GM18508 (cell line): ENCODE data around the gene GALNT16.

Experiments
- ATAC-seq: cut with Tn5 transposase; IDR thresholded peaks from one replicate; pipeline ENCODE4 v1.9.1; 2021; ENCODE audit warnings: moderate number of reproducible peaks; ENCODE audit not compliant: insufficient read depth, unreplicated experiment

The GALNT16 gene

GRCh38 chr14:69313176-69313575 lies 53.2 kb downstream of the GALNT16 start:
- ATAC-seq = no peak

GRCh38 chr14:69314327-69314726 lies 54.4 kb downstream of the GALNT16 start:
- no peak for ATAC-seq

DNA sequence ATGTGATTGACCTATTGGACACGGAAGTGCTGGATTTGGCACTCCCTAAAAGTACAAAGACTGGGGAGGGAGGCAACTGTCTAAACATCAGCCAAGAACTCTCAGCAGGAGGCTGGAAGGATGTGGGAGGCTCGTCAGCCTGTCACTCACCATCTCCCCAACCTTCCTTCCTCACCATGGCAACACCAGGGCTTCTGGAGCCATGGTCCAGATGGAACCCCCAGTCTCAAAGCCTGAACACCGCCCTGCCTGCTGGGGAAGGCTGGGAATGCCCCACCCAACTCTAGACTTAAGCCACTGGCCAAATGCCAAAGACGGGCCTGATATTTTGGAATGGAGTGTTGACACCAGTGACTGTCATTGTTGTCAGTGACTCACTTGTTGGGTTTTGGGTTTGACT lies 55.3 kb downstream of the GALNT16 start:
- no peak for ATAC-seq

- ATAC-seq = no peak
Observed at GRCh38 chr14:69316449-69317101, 56.6 kb downstream of the GALNT16 start.

GRCh38 chr14:69317102-69317755 lies 57.3 kb downstream of the GALNT16 start:
- ATAC-seq = no peak

DNA sequence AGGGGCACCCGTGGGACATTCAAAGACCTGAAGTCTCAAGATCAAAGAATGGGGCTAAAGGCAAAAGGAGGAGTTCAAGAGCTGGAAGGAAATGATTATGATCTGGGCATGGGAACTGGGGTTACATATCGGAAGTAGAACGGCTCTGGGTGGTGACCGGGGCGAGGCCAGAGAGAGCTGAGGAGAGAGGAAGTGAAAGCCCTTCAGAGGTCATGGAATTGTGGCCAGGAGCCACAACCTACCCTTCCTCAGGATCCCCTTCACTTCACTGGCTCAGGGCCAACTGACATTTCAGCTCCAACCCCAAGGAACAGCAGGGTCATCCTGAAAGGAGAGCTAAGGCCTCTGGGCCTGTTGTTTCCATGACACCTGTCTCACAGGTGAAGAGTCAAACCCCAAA lies 57.8 kb downstream of the GALNT16 start:
- no peak for ATAC-seq

DNA sequence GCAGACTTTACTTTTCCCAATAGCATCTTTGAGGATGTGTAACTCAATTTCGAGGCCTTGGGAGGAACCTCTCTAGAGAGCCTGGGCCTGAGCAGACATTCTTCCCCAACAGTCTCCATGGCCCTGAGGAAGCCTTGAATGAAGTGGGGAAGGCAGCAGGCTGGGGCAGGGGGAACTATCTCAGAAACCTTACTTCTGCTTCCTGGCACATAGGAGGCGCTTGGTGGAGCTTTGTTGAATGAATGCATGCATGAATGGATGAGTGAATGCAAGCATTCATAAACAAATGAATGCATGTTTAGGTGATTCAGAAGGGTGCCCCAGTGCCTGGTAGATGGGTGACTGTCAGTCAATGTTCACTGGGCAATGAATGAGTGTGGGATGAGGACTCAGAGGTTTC lies 58.3 kb downstream of the GALNT16 start:
- ATAC-seq = no peak

- ATAC-seq = no peak
Observed at GRCh38 chr14:69318901-69319475, 59.0 kb downstream of the GALNT16 start.

DNA sequence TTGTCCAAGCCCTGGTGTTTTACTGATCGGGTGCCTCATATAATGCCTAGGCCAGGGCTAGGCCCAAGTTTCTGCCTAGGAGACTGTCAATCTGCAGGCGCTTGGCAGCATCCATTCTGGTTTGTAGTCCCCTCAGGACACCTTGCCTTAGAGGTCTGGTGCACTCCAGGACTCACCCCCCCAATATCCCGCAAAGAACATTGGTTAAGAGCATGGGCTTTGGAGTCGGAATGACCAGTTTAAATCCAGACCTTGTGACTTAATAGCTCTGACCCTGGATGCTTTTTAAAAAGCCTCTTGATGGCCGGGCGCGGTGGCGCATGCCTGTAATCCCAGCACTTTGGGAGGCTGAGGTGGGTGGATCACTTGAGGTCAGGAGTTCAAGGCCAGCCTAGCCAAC lies 60.0 kb downstream of the GALNT16 start:
- ATAC-seq = no peak

DNA sequence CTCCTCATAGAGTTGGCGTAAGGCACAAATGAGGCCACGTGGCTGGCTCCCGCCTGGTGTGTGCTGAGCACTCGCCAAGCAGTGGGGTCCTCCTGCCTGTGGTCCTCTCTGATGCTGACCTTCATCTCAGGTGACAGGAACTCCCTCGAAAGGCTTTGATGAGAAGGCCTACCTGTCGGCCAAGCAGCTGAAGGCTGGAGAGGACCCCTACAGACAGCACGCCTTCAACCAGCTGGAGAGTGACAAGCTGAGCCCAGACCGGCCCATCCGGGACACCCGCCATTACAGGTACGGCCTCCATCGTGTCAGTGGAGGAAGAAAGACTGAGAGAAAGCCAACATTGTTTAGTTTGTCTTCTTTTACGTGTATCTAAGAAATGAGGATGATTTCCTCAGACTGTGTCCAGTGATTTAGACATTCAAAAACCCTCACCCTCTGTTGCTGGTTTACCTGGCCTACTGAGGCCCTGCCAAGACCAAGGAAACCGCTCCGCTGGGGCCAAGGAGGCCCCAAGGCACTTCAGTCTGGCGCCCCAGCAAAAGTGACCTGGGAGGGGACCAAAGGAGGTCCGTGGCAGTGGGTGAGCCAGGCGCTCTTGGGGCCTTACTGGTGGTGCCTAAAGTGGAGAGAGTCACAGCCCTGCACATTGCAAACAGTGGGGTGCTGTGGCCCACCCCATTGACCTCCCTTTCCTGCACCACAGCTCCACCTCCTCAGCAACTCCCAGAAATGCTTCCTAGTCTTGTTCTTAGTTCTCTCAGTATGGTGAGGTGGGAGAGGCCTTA lies 60.8 kb downstream of the GALNT16 start:
- ATAC-seq = no peak

GRCh38 chr14:69321601-69322330 lies 61.8 kb downstream of the GALNT16 start:
- no peak for ATAC-seq

DNA sequence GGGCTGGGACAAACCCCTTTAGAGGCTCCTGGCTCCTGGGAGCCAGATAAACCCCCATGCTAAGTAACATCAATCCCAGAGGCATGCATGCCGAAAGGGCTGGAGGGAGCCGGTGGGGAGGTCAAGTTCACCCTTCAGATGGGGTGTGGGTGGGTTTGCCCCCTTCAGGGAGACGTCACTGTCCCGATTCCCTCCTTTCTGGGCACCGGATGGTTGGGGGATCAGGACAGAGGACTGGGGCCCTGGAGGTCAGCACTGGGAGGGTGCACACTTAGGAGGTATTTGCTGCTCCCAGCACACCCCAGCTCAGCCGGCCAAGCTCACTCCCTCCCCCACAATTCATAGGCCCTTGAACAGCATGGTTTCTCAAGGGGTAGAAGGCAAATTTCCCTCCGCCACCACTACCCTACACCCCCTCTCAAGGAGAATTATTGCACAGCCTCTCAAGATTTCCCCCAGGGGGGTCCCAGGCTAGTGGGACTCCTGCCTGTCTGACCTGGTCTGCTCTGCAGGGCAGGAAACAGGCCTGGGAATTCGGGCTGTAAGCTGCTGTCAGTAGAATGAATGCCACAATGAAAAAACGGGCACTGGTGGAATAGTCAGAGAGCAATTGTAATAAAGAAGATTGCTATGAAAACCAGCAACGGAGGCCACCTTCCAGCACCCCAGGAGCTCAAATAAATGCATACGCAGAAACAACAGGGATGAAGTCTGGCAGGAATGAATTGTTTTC lies 63.5 kb downstream of the GALNT16 start:
- ATAC-seq = no peak

- ATAC-seq = no peak
Observed at GRCh38 chr14:69323999-69324282, 64.0 kb downstream of the GALNT16 start.

DNA sequence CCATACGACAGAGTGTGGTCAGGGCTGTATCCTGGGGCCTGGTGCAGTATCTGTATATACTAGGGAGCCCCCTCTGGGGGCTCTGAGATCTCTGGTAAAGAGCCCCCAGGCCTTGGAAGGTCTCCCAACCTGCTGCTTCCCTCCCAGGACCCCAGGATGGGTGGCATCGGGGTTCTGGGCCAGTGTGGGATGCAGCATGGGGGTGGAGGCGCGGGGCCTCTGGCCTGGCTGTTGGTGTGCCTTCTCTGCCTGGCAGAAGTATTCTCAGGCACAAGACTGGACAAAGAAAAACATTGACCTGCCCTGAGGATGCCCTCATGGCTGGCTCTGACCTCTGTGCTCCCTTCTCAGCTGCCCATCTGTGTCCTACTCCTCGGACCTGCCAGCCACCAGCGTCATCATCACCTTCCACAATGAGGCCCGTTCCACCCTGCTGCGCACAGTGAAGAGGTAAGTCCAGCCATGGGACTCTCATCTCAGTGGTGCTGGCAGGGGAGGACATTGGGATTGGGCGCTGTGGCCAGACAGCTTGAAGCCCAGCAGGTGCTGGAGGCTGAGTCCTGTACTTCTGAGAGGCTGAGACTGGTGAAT lies 64.5 kb downstream of the GALNT16 start:
- ATAC-seq = no peak

- no peak for ATAC-seq
Observed at GRCh38 chr14:69325086-69325485, 65.1 kb downstream of the GALNT16 start.

DNA sequence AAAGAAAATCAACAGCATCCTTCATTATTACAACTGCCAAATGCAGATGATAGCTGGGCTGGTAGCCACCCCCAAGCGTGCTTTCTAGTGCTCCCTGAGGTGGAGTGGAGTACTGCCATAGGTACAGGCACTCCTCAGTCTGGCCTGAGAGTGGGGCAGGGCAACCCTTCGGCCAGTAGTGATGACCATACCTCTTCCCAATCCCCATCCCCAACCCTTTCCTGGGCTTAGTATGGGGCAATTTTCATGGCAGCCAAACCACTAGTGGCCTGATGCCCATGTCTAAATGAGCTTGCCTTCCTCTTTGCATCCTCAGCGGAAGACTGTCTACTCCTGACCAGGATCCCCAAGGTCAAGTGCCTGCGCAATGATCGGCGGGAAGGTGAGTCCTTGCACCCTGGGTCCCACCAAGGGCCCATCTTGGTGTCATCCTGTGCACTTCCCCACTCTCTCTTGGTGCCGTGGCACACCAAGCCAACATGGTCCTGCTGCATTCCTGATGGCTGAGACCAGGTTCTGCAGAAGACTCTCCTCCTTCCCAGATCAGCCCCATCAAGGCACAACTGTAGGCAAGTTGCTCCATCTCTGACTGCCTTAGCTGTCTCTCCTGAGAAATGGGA lies 65.8 kb downstream of the GALNT16 start:
- no peak for ATAC-seq

- no peak for ATAC-seq
Observed at GRCh38 chr14:69326611-69327010, 66.7 kb downstream of the GALNT16 start.

DNA sequence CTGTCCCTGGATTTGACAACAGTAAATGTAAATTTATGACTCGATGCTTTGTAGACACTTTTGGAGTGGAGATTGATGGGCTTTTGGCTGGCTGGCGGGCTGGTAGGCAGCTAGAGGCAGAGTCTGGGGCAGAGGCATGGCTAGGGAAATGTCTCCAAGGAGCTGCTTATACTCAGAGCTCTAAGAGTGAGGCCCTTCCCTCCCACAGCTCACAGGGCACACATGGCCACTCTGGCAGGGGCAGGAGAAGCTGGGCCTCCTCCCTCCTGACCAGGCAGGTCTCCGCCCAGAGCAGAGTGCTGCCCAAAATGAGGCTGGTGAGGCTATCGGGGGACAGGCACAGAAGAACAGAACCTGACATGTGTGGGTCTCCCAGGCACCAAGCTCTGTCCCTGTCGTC lies 67.5 kb downstream of the GALNT16 start:
- ATAC-seq = no peak

- no peak for ATAC-seq
Observed at GRCh38 chr14:69328317-69328716, 68.4 kb downstream of the GALNT16 start.
